Liver (tissue), 9 donors: Measurements from ENCODE around the gene OSBPL10. TPM values are rescaled to one million over a fixed set of nuclear protein-coding genes. Genes with fewer than 3 reads are reported as not detected.

Experiments used
- DNase-seq: peaks from one replicate; pipeline ENCODE4 v3.0.0-alpha.2; 2017; ENCODE audit warnings: low spot score
- H3K27ac ChIP-seq, 2 donors: one replicate each; pipeline ENCODE4 v1.7.0; 2013; ENCODE audit warnings: inconsistent platforms in 2 of 2, low read length in 2 of 2, control low read depth in 1 of 2, low read depth in 1 of 2, mild to moderate bottlenecking in 1 of 2
- H3K27me3 ChIP-seq, 4 donors: one replicate each; pipeline versions ENCODE4 v1.6.1 to v1.7.0; 2013; ENCODE audit warnings: low read length in 3 of 4, inconsistent platforms in 1 of 4, mild to moderate bottlenecking in 1 of 4, moderate library complexity in 1 of 4; ENCODE audit not compliant: control insufficient read depth in 4 of 4, insufficient read depth in 4 of 4
- H3K36me3 ChIP-seq, 4 donors: one replicate each; pipeline versions ENCODE4 v1.6.1 to v1.7.0; 2013; ENCODE audit warnings: low read length in 3 of 4, mild to moderate bottlenecking in 3 of 4, low read depth in 1 of 4, moderate library complexity in 1 of 4; ENCODE audit not compliant: control insufficient read depth in 4 of 4, insufficient read depth in 3 of 4
- H3K4me1 ChIP-seq, 4 donors: one replicate each; pipeline versions ENCODE4 v1.6.1 to v1.7.0; 2013; ENCODE audit warnings: low read length in 3 of 4, mild to moderate bottlenecking in 3 of 4, moderate library complexity in 1 of 4; ENCODE audit not compliant: control insufficient read depth in 4 of 4, insufficient read depth in 4 of 4
- H3K4me3 ChIP-seq, 3 donors: one replicate each; pipeline versions ENCODE4 v1.6.1 to v1.7.0; 2013; ENCODE audit warnings: low read length in 3 of 3, control low read depth in 1 of 3, low read depth in 1 of 3, mild to moderate bottlenecking in 1 of 3
- H3K9ac ChIP-seq, 2 donors: one replicate each; pipeline ENCODE4 v1.7.0; 2013; ENCODE audit warnings: low read length in 2 of 2, mild to moderate bottlenecking in 2 of 2, moderate library complexity in 2 of 2, control low read depth in 1 of 2, low read depth in 1 of 2
- H3K9me3 ChIP-seq, 4 donors: one replicate each; pipeline versions ENCODE4 v1.6.1 to v1.7.0; 2013; ENCODE audit warnings: low read length in 3 of 4; ENCODE audit not compliant: control insufficient read depth in 4 of 4
- ATF3 ChIP-seq: IDR thresholded peaks from 2 replicates; pipeline ENCODE4 v1.6.1; 2016; ENCODE audit warnings: antibody characterized with exemption
- CTCF ChIP-seq: fragments of 150-350 bp; IDR thresholded peaks from 2 replicates; pipeline ENCODE4 v1.5.1; 2017; ENCODE audit warnings: improper control_type of control experiment, low read depth, low read length; ENCODE audit not compliant: missing input control
- EGR1 ChIP-seq, 2 donors: IDR thresholded peaks; 2 replicates each; pipeline ENCODE4 v1.6.1; 2016 to 2018; ENCODE audit warnings: antibody characterized with exemption in 2 of 2, low read depth in 2 of 2
- FOXA1 ChIP-seq: IDR thresholded peaks from 2 replicates; pipeline ENCODE4 v1.6.1; 2016; ENCODE audit warnings: antibody characterized with exemption
- FOXA2 ChIP-seq: IDR thresholded peaks from 2 replicates; pipeline ENCODE4 v1.6.1; 2016; ENCODE audit warnings: antibody characterized with exemption
- GABPA ChIP-seq, 2 donors: IDR thresholded peaks in 1 of 2; conservative IDR thresholded peaks in 1 of 2; 2 replicates each; pipeline ENCODE4 v1.6.1; 2016; ENCODE audit warnings: antibody characterized with exemption in 2 of 2, mild to moderate bottlenecking in 1 of 2, moderate library complexity in 1 of 2
- HNF4A ChIP-seq, 2 donors: conservative IDR thresholded peaks; 2 replicates each; pipeline ENCODE4 v1.6.1; 2016; ENCODE audit warnings: antibody characterized with exemption in 2 of 2, mild to moderate bottlenecking in 2 of 2
- HNF4G ChIP-seq: IDR thresholded peaks from 2 replicates; pipeline ENCODE4 v1.6.1; 2016; ENCODE audit warnings: antibody characterized with exemption
- JUND ChIP-seq, 2 donors: IDR thresholded peaks; 2 replicates each; pipeline ENCODE4 v1.6.1; 2016; ENCODE audit warnings: antibody characterized with exemption in 2 of 2
- MAX ChIP-seq: IDR thresholded peaks from 2 replicates; pipeline ENCODE4 v1.6.1; 2016; ENCODE audit warnings: antibody characterized with exemption
- NR2F2 ChIP-seq: IDR thresholded peaks from 2 replicates; pipeline ENCODE4 v1.6.1; 2016; ENCODE audit warnings: antibody characterized with exemption
- RAD21 ChIP-seq, 2 donors: IDR thresholded peaks; 2 replicates each; pipeline ENCODE4 v1.6.1; 2016; ENCODE audit warnings: antibody characterized with exemption in 2 of 2, mild to moderate bottlenecking in 2 of 2
- REST ChIP-seq: IDR thresholded peaks from 2 replicates; pipeline ENCODE4 v1.6.1; 2016; ENCODE audit warnings: antibody characterized with exemption, mild to moderate bottlenecking
- RXRA ChIP-seq, 2 donors: IDR thresholded peaks; 2 replicates each; pipeline ENCODE4 v1.6.1; 2017 to 2018; ENCODE audit warnings: antibody characterized with exemption in 2 of 2, mild to moderate bottlenecking in 1 of 2
- SP1 ChIP-seq: IDR thresholded peaks from 2 replicates; pipeline ENCODE4 v1.6.1; 2018; ENCODE audit warnings: antibody characterized with exemption, mild to moderate bottlenecking
- TAF1 ChIP-seq: conservative IDR thresholded peaks from 2 replicates; pipeline ENCODE4 v1.6.1; 2016; ENCODE audit warnings: antibody characterized with exemption, mild to moderate bottlenecking
- YY1 ChIP-seq: IDR thresholded peaks from 2 replicates; pipeline ENCODE4 v1.6.1; 2016; ENCODE audit warnings: antibody characterized with exemption, mild to moderate bottlenecking
- WGBS: extraction: QIAGEN DNeasy Blood & Tissue Kit; methylation state at CpG from one replicate; pipeline ENCODE4 v1.1.7; 2013; 5-methylcytosine and 5-hydroxymethylcytosine counted together
- polyA plus RNA-seq, 2 donors: library from polyadenylated mRNA; stranded (reverse) in 1 of 2; unstranded in 1 of 2; fragments of 200-250 nt in 1 of 2; fragments of >200 nt in 1 of 2; fragmentation: Nextera tagmentation in 1 of 2; extraction: Ambion mirVana in 1 of 2; gene quantifications; one replicate each; pipeline versions ENCODE4 v1.2.1 to v1.2.3, GENCODE V29; 2013 to 2015
- total RNA-seq, 2 donors: library from RNA; depleted of rRNA; stranded (reverse); fragments of >200 nt; gene quantifications; one replicate each; pipeline ENCODE4 v1.2.3, GENCODE V29; 2014
- donor health status: healthy.
- donor health status: healthy.
- donor health status: healthy.
- donor health status: healthy.
- donor health status: healthy.

The OSBPL10 gene
- total and polyA plus RNA-seq, 4 donors, result 0.75 to 4.0 (median 1.7) TPM

- Histone ChIP-seq H3K4me3 (no peak overlapping the region), H3K27me3 (peaks cover 0 to 7% (median 0%) of the 10 kb centered on the region in 4 donors), H3K9me3 (no peaks in the 10 kb centered on the region), H3K36me3 (no peaks in the 10 kb centered on the region), H3K27ac (no peak overlapping the region), H3K4me1 (no peaks in the 10 kb centered on the region), H3K9ac (no peak overlapping the region)
- 63% methylated on average over 2 of the region's 2 CpGs for WGBS
- no peak for DNase-seq
- TF ChIP-seq FOXA2, result no peak
- TF ChIP-seq JUND (IDR thresholded peaks at IDR 0.05), result no peak
- TF ChIP-seq RXRA (IDR thresholded peaks at IDR 0.05), result no peak
- TF ChIP-seq FOXA1, result no peak
- no peak for TF ChIP-seq CTCF
- no peak for TF ChIP-seq GABPA (IDR thresholded peaks at IDR 0.05 in 1 of 2, conservative IDR thresholded peaks at IDR 0.05 in 1 of 2)
- TF ChIP-seq TAF1, result no peak
- no peak for TF ChIP-seq HNF4A (conservative IDR thresholded peaks at IDR 0.05)
- TF ChIP-seq REST, result no peak
- no peak for TF ChIP-seq NR2F2
- no peak for TF ChIP-seq EGR1 (IDR thresholded peaks at IDR 0.05; ENCODE audit: low read depth in 2 of 2)
- TF ChIP-seq YY1, result no peak
- no peak for TF ChIP-seq MAX
- TF ChIP-seq SP1, result no peak
- no peak for TF ChIP-seq ATF3
- TF ChIP-seq HNF4G, result no peak
- TF ChIP-seq RAD21 (IDR thresholded peaks at IDR 0.05), result no peak
Measured at GRCh38 chr3:31821118-31821517, 159.9 kb downstream of the OSBPL10 start.

GRCh38 chr3:31819441-31819840 lies 161.6 kb downstream of the OSBPL10 start:
- peaks cover 0 to 5% (median 0%) of the 10 kb centered on the region in 4 donors for H3K27me3 ChIP-seq
- 92% methylated on average over 8 of the region's 8 CpGs for WGBS
- TF ChIP-seq EGR1 (IDR thresholded peaks at IDR 0.05; ENCODE audit: low read depth in 2 of 2) (no peak), MAX (no peak), NR2F2 (no peak), SP1 (no peak), JUND (IDR thresholded peaks at IDR 0.05) (no peak), RXRA (IDR thresholded peaks at IDR 0.05) (no peak), TAF1 (no peak), REST (no peak), FOXA1 (no peak), YY1 (no peak), HNF4G (no peak), HNF4A (conservative IDR thresholded peaks at IDR 0.05) (no peak)
- H3K4me1 ChIP-seq, result no peaks in the 10 kb centered on the region
- H3K4me3 ChIP-seq, result no peak overlapping the region
- no peak overlapping the region for H3K27ac ChIP-seq
- DNase-seq, result no peak
- no peaks in the 10 kb centered on the region for H3K36me3 ChIP-seq
- H3K9ac ChIP-seq, result no peak overlapping the region
- no peaks in the 10 kb centered on the region for H3K9me3 ChIP-seq
